Measurements from ENCODE around the gene INSL6. TPM values are rescaled to one million over a fixed set of nuclear protein-coding genes. Genes with fewer than 3 reads are reported as not detected.

INSL6 gene
- total RNA-seq, 4 donors from 2014 or later, result not detected

GRCh38 chr9:5140151-5140550, 45.3 kb downstream of the INSL6 start:
- WGBS, 2 donors, result 52 to 70% methylated on average over 1 of the region's 1 CpG
- peaks cover 0 to 26% (median 8%) of the 10 kb centered on the region in 3 donors for H3K9me3 ChIP-seq

GRCh38 chr9:5122516-5122915, 62.9 kb downstream of the INSL6 start:
- H3K27ac ChIP-seq, result no peak overlapping the region
- H3K9me3 ChIP-seq, result no peaks in the 10 kb centered on the region
- DNase-seq, result no peak
- TF ChIP-seq CTCF (IDR thresholded peaks at IDR 0.05) (no peak), POLR2A (IDR thresholded peaks at IDR 0.05) (no peak)
- intact Hi-C loops (cut with DNase I), result no loop called here
- peaks cover 3 to 56% (median 8%) of the 10 kb centered on the region in 3 donors for H3K36me3 ChIP-seq
- no peaks in the 10 kb centered on the region for H3K4me1 ChIP-seq
- no peak overlapping the region for H3K4me3 ChIP-seq
- WGBS, 2 donors, result 78% methylated on average over 3 of the region's 3 CpGs
- no peaks in the 10 kb centered on the region for H3K27me3 ChIP-seq

More at GRCh38 chr9:5140151-5140550, 45.3 kb downstream of the INSL6 start:
- no peaks in the 10 kb centered on the region for H3K4me1 ChIP-seq
- no peak overlapping the region for H3K4me3 ChIP-seq
- no peak for DNase-seq
- peaks cover 0 to 23% (median 0%) of the 10 kb centered on the region in 3 donors for H3K36me3 ChIP-seq
- intact Hi-C loops (cut with DNase I), result no loop called here
- no peak overlapping the region for H3K27ac ChIP-seq
- TF ChIP-seq POLR2A (IDR thresholded peaks at IDR 0.05) (no peak), CTCF (IDR thresholded peaks at IDR 0.05) (no peak)
- H3K27me3 ChIP-seq, result no peaks in the 10 kb centered on the region

- 68 to 91% methylated on average over 1 of the region's 1 CpG for WGBS, 2 donors
- H3K9me3 ChIP-seq, result no peaks in the 10 kb centered on the region
- no peak for TF ChIP-seq POLR2A (IDR thresholded peaks at IDR 0.05)
- TF ChIP-seq CTCF (IDR thresholded peaks at IDR 0.05), result no peak
- H3K36me3 ChIP-seq, result peaks cover 3 to 52% (median 8%) of the 10 kb centered on the region in 3 donors
- intact Hi-C loops (cut with DNase I), result no loop called here
- H3K27ac ChIP-seq, result no peak overlapping the region
- DNase-seq, result no peak
- no peak overlapping the region for H3K4me3 ChIP-seq
- no peaks in the 10 kb centered on the region for H3K27me3 ChIP-seq
- no peaks in the 10 kb centered on the region for H3K4me1 ChIP-seq
These were observed 63.3 kb downstream of the INSL6 start for GRCh38 chr9:5122116-5122515.

GRCh38 chr9:5113994-5114748, 71.3 kb downstream of the INSL6 start:
- DNase-seq, result no peak
- H3K4me3 ChIP-seq, result no peak overlapping the region
- no peak overlapping the region for H3K27ac ChIP-seq
- no peak for TF ChIP-seq CTCF (IDR thresholded peaks at IDR 0.05)
- no peak for TF ChIP-seq POLR2A (IDR thresholded peaks at IDR 0.05)
- H3K4me1 ChIP-seq, result no peaks in the 10 kb centered on the region
- H3K36me3 ChIP-seq, result peaks cover 0 to 23% (median 18%) of the 10 kb centered on the region in 3 donors
- 96 to 97% methylated on average over 5 to 13 of the region's 22 CpGs for WGBS, 2 donors
- intact Hi-C loops (cut with DNase I), result no loop called here
- peaks cover 0 to 27% (median 4%) of the 10 kb centered on the region in 3 donors for H3K9me3 ChIP-seq
- H3K27me3 ChIP-seq, result no peaks in the 10 kb centered on the region

Small RNA genes lying within 50 kb of the gene (small RNA-seq; reads per million reads assigned to genes)
- gene AL133547.1, result 0 reads per million in 4 donors

Other genes with a start within 250 kb of the INSL6 start
- gene JAK2, start 200.4 kb downstream of the INSL6 start, total RNA-seq, result 10 to 100 TPM; 11.1 to 18.9 (median 11.9) TPM
- not detected for gene INSL4, start 45.8 kb upstream of the INSL6 start, total RNA-seq
- not detected for gene RLN2, start 119.1 kb upstream of the INSL6 start, total RNA-seq
- gene RLN1, start 154.2 kb upstream of the INSL6 start, total RNA-seq, result not detected

All from esophagus squamous epithelium (tissue), 5 donors.